ENCODE measurements around the gene CTSL.

Gene CTSL

GRCh38 chr9:87731321-87731720 lies 5.4 kb downstream of the CTSL start:
- no peak overlapping the region for H3K4me3 ChIP-seq (ENCODE audit: low read depth, low read length)
- TF ChIP-seq MAX (IDR thresholded peaks at IDR 0.05; ENCODE audit: low read depth, low read length): no peak
- TF ChIP-seq, protein P1, sequence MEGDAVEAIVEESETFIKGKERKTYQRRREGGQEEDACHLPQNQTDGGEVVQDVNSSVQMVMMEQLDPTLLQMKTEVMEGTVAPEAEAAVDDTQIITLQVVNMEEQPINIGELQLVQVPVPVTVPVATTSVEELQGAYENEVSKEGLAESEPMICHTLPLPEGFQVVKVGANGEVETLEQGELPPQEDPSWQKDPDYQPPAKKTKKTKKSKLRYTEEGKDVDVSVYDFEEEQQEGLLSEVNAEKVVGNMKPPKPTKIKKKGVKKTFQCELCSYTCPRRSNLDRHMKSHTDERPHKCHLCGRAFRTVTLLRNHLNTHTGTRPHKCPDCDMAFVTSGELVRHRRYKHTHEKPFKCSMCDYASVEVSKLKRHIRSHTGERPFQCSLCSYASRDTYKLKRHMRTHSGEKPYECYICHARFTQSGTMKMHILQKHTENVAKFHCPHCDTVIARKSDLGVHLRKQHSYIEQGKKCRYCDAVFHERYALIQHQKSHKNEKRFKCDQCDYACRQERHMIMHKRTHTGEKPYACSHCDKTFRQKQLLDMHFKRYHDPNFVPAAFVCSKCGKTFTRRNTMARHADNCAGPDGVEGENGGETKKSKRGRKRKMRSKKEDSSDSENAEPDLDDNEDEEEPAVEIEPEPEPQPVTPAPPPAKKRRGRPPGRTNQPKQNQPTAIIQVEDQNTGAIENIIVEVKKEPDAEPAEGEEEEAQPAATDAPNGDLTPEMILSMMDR (IDR thresholded peaks at IDR 0.05; ENCODE audit: low read depth, low read length): no peak
- no peak for TF ChIP-seq MYC (IDR thresholded peaks at IDR 0.05; ENCODE audit: low read depth, low read length)
- no peak for TF ChIP-seq POLR2A (IDR thresholded peaks at IDR 0.05; ENCODE audit: extremely low read depth, insufficient read length)
- DNase-seq (ENCODE audit: low read depth): no peak

GRCh38 chr9:87732344-87732743 lies 6.4 kb downstream of the CTSL start:
- H3K4me3 ChIP-seq (ENCODE audit: low read depth, low read length): no peak overlapping the region
- DNase-seq (ENCODE audit: low read depth): no peak
- TF ChIP-seq, protein P1 (IDR thresholded peaks at IDR 0.05; ENCODE audit: low read depth, low read length): no peak
- TF ChIP-seq MAX (IDR thresholded peaks at IDR 0.05; ENCODE audit: low read depth, low read length): no peak
- no peak for TF ChIP-seq POLR2A (IDR thresholded peaks at IDR 0.05; ENCODE audit: extremely low read depth, insufficient read length)
- TF ChIP-seq MYC (IDR thresholded peaks at IDR 0.05; ENCODE audit: low read depth, low read length): no peak

- H3K4me3 ChIP-seq (ENCODE audit: low read depth, low read length): no peak overlapping the region
- TF ChIP-seq MYC (IDR thresholded peaks at IDR 0.05; ENCODE audit: low read depth, low read length): no peak
- TF ChIP-seq, protein P1 (IDR thresholded peaks at IDR 0.05; ENCODE audit: low read depth, low read length): no peak
- TF ChIP-seq MAX (IDR thresholded peaks at IDR 0.05; ENCODE audit: low read depth, low read length): no peak
- no peak for TF ChIP-seq POLR2A (IDR thresholded peaks at IDR 0.05; ENCODE audit: extremely low read depth, insufficient read length)
- no peak for DNase-seq (ENCODE audit: low read depth)
These were observed 6.8 kb downstream of the CTSL start for GRCh38 chr9:87732756-87733155.

DNA sequence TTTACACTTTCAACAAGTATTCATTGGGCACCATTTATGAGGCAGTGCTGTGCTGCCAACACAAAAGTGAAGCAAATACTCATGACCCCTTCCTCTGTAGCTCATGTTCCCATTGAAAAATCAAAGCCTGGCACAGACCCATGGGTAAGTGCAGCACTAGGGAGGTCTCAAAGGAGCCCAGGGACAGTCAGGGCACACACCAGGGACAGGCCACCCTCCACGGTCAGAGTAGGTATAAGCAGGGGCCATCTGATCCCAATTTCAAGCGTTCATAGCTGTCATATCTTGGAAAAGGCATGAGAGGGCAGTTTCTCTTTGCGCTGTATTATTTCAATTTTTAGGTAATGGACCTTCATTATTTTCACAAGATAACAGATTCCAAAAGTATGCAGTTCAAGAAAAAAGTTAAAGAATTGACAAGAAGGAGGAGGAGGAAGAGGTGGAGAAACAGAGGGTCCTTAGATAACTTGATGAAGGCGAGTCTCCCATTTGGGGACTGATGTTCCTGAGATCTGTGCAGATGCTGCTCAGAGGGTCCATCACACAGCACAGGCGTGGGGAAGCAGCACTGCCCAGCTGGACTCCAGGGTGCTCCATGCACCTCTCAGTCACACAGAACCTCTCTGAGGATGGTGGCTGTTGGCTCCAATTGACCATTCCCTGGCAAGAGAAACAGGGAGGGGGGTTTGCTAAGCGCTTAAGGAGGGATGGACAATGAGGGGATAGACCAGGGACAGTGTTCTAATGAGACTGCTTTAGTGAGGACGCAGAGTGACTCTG lies 7.5 kb downstream of the CTSL start:
- TF ChIP-seq POLR2A (IDR thresholded peaks at IDR 0.05; ENCODE audit: extremely low read depth, insufficient read length): no peak
- TF ChIP-seq, protein P1 (IDR thresholded peaks at IDR 0.05; ENCODE audit: low read depth, low read length): no peak
- TF ChIP-seq MAX (IDR thresholded peaks at IDR 0.05; ENCODE audit: low read depth, low read length): no peak
- no peak for TF ChIP-seq MYC (IDR thresholded peaks at IDR 0.05; ENCODE audit: low read depth, low read length)
- no peak overlapping the region for H3K4me3 ChIP-seq (ENCODE audit: low read depth, low read length)
- no peak for DNase-seq (ENCODE audit: low read depth)

- TF ChIP-seq POLR2A (IDR thresholded peaks at IDR 0.05; ENCODE audit: extremely low read depth, insufficient read length) (no peak), MYC (IDR thresholded peaks at IDR 0.05; ENCODE audit: low read depth, low read length) (no peak), MAX (IDR thresholded peaks at IDR 0.05; ENCODE audit: low read depth, low read length) (no peak)
- TF ChIP-seq, protein P1 (IDR thresholded peaks at IDR 0.05; ENCODE audit: low read depth, low read length): no peak
- DNase-seq (ENCODE audit: low read depth): no peak
- no peak overlapping the region for H3K4me3 ChIP-seq (ENCODE audit: low read depth, low read length)
These were observed 8.2 kb downstream of the CTSL start for GRCh38 chr9:87734106-87734505.
